Coronary artery (tissue), 2 donors: ENCODE results near the gene SLC6A11.
A peak's percentile ranks its signal among the peaks of the same experiment; 100 is the strongest.

Experiments
- DNase-seq: peaks from one replicate; pipeline ENCODE4 v3.0.0-alpha.2; 2017; ENCODE audit warnings: low spot score
- H3K27ac ChIP-seq, 2 donors: fragments of 200-600 bp; sonication (generic); one replicate each; pipeline ENCODE4 v1.5.1; 2016 to 2019
- H3K4me3 ChIP-seq: fragments of 200-600 bp; sonication (generic); 2 replicates; pipeline ENCODE4 v1.5.1; 2016; ENCODE audit warnings: mild to moderate bottlenecking, moderate library complexity
- TF ChIP-seq, protein P1 (sequence below): fragments of 200-600 bp; sonication (generic); IDR thresholded peaks from one replicate; pipeline ENCODE4 v1.5.1; 2019; ENCODE audit warnings: antibody characterized with exemption

SLC6A11 gene

DNA sequence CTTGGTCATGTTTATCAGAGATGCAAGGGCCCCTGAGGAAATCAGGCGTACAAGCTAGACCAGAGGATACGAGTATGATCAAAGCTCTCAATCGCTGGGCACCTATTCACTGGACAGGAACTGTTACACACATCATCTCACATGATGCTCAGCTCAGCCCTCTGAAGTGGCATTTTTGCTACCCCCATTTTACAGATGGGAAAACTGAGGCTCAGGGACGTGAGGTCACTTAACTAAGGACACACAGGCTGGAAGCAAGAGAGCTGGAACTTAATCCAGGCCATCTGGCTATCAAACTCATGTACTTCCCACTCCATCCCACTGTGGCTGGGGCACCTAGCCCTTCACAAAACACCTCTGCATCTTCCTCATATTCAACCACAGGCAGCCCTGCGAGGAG lies 103.6 kb downstream of the SLC6A11 start:
- no peak overlapping the region for H3K27ac ChIP-seq
- TF ChIP-seq, protein P1, sequence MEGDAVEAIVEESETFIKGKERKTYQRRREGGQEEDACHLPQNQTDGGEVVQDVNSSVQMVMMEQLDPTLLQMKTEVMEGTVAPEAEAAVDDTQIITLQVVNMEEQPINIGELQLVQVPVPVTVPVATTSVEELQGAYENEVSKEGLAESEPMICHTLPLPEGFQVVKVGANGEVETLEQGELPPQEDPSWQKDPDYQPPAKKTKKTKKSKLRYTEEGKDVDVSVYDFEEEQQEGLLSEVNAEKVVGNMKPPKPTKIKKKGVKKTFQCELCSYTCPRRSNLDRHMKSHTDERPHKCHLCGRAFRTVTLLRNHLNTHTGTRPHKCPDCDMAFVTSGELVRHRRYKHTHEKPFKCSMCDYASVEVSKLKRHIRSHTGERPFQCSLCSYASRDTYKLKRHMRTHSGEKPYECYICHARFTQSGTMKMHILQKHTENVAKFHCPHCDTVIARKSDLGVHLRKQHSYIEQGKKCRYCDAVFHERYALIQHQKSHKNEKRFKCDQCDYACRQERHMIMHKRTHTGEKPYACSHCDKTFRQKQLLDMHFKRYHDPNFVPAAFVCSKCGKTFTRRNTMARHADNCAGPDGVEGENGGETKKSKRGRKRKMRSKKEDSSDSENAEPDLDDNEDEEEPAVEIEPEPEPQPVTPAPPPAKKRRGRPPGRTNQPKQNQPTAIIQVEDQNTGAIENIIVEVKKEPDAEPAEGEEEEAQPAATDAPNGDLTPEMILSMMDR = no peak
- H3K4me3 ChIP-seq = no peak overlapping the region
- peak; percentile 33 for DNase-seq

DNA sequence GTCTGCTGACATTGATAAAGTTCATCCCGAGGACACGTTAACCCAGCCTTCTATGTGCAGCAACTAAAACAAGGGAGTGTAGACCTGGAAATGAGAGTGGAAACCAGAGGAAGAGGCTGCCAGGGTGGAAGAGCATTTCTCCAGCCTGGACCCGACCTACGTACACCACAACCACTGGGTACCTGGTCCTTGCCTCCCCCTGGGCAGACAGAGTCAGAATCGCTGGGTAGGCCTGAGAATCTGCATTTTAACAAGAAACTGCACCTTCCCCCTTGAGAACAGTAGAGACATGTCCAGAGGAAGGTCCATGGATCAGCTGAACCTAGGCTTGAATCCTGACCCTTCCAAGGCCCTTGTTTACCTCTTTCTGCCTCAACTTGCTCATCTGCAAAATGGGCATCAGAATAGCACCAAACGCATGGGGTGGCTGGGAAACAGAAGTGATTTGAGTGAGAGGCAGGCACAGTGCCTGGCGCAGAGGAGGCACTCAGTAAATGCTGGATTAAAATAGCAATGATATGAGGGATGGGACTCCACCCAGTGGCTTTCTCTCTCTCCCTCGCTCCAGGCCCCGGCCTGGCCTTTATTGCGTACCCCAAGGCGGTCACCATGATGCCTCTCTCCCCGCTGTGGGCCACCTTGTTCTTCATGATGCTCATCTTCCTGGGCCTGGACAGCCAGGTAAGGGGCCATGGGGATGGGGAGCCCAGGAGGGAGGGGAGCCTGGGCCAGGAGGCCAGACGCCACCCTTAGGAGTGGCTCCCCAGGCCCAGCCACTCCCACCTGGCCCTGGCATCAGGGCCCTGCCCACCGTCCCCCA lies 109.6 kb downstream of the SLC6A11 start:
- TF ChIP-seq, protein P1 = no peak
- peak; percentile 54 for DNase-seq
- Histone ChIP-seq H3K4me3 (no peak overlapping the region), H3K27ac (no peak overlapping the region)

DNA sequence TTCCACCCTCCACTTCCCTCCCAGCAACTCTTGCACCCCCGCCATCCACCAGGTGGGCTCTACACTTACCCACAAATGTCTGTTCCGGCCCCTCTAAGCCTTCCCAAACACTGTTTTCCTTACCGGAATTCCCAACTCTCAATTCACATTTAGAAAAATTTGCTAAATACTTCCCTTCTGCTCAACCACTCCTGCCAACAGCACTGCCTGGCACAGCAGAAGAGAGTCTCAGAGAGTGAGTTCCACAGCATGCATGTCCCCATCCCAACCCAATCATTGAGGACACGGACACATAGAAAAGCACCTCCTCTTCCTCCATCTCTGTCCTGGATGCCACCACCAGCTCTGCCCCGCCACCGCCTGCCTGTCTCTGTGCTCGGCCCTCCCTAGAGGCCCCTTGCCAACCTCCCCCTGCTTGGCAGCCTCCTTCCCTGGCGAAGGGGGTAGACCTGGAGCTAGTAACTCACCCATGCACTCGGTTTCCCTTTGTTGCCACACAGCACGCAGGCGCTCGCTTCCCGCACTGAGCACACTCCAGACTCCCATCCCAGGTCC lies 110.3 kb downstream of the SLC6A11 start:
- no peak overlapping the region for H3K4me3 ChIP-seq
- TF ChIP-seq, protein P1 = no peak
- no peak overlapping the region for H3K27ac ChIP-seq
- DNase-seq = no peak

DNA sequence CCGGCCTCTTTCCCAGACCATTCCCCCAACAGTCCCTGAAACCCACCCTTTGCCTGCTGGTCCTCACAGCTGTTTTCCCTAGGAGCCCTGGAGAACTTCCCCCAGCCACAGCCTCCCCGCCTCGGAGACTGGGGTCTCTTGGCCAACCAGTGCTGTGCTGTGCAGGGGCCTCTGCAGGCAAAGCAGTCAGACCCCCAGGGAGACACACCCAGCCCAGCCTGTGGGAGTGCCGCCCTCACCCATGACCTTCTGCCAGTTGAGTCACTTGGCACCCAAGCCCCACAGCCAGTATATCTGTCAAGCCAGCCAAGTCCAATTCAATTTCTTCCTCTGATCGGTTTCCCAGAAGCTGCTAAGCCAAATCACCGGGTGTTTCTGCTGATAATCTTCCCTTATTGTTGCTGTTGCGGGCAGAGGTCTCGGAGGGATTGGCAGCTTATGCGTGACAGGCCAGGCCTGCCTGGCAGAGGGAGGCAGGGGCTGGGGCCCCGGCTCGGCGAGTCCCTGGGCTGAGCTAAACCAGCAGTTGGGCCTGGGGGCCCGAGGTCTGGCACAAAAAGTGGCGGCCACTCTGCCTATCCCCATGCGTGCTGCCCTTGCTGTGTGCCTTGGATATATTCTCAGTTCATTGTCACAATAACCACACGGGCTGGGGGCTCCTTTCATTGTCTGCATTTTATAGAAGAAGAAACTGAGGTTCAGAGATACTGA lies 110.9 kb downstream of the SLC6A11 start:
- no peak overlapping the region for H3K4me3 ChIP-seq
- peak overlapping the region in 1 of 2 donors; percentile 16 for H3K27ac ChIP-seq
- peak; percentile 73 for DNase-seq
- TF ChIP-seq, protein P1 = no peak

DNA sequence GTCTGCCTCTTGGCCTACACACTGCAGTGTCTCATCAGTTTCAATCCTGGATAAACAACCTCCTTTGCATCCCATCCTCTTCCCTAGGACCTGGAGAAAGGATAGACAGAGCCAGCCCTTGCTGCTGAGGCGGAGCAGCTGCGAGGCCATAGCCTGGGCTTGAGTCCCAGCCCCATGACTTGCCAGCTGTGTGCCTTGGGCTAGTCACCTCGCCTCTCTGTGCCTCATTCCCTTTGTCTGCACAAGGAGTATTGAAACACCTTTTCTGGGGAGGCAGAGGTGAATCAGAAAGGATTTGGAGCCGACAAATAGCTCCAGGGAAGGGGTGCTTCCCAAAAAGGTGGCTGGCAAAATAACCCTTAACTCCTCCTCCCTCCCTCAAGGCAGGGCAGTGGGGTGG lies 111.5 kb downstream of the SLC6A11 start:
- Histone ChIP-seq H3K4me3 (no peak overlapping the region), H3K27ac (no peak overlapping the region)
- TF ChIP-seq, protein P1 = no peak
- peak; percentile 41 for DNase-seq

DNA sequence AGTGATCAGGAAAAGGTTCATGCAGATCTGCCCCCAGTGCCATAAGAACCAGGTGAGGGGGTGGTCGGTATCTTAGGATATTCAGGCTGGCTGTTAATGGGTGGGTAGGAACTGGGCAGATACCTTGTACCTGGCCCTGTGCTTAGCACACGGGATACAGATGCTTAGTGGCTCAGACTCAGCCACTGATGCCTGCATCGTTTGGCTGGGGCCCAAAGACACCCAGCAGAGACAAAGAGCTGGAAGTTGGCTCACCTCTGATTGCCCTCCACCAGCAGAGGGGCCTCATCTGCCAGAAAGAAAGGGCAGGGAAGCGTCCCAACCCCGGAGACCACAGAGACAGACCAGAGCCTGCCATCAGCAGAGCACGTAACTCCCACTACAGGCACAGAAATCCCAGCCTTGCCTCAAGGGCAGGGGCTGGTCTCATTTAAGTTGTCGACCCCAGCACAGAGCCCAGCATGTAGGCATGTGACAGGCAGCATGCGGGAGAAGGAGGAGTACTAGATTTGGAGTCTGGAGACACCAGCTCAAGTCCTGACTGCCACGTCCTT lies 112.5 kb downstream of the SLC6A11 start:
- Histone ChIP-seq H3K27ac (no peak overlapping the region), H3K4me3 (no peak overlapping the region)
- peak; percentile 54 for DNase-seq
- TF ChIP-seq, protein P1 = no peak
